DND-41 (cell line): ENCODE data around the gene PI4KA.

ENCODE experiments used
- EZH2 ChIP-seq: IDR thresholded peaks from 3 replicates; pipeline ENCODE4 v1.6.1; 2012; ENCODE audit warnings: borderline replicate concordance, low read depth, mild to moderate bottlenecking, moderate library complexity, low read length, inconsistent platforms; ENCODE audit not compliant: severe bottlenecking
- TF ChIP-seq, protein P1 (sequence below): IDR thresholded peaks from 2 replicates; pipeline ENCODE4 v1.5.1; 2012; ENCODE audit warnings: borderline replicate concordance, low read length, moderate library complexity, mild to moderate bottlenecking; ENCODE audit not compliant: poor library complexity, severe bottlenecking; ENCODE audit errors: extremely low read depth

DNA sequence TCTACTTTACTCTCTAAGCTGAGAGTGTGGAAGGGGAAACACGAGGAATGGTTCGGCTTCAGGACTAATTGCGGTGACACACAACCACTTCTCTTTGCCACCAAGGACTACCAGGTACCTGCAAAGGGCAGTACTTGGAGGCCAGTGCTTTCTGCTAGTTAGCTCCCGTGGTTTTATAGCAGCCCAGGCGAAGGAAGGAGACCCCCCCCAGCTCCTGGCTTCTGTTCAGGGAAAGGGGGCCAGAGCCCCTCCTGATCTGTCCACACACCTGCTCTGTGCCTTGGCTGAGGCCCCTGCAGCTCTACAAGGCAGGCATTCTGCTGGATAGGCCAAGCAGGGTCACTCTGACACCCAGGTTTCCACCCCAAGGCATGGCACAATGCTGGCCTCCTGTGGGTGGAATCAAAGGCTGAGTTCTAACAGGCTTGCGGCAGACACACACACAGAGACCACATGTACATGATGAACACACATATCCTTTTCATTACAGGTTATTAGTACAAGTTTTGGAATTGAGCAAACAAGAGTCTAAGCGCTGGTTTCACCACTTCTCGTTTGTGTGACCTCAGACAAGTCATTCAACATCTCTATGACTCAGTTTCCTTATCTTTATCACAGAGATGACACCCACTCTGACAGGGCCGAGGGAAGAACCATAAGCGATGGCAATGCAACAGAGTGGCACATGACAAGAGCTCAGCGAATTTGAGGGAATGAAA lies 77.2 kb downstream of the PI4KA start:
- TF ChIP-seq, protein P1, sequence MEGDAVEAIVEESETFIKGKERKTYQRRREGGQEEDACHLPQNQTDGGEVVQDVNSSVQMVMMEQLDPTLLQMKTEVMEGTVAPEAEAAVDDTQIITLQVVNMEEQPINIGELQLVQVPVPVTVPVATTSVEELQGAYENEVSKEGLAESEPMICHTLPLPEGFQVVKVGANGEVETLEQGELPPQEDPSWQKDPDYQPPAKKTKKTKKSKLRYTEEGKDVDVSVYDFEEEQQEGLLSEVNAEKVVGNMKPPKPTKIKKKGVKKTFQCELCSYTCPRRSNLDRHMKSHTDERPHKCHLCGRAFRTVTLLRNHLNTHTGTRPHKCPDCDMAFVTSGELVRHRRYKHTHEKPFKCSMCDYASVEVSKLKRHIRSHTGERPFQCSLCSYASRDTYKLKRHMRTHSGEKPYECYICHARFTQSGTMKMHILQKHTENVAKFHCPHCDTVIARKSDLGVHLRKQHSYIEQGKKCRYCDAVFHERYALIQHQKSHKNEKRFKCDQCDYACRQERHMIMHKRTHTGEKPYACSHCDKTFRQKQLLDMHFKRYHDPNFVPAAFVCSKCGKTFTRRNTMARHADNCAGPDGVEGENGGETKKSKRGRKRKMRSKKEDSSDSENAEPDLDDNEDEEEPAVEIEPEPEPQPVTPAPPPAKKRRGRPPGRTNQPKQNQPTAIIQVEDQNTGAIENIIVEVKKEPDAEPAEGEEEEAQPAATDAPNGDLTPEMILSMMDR: no peak
- TF ChIP-seq EZH2: no peak
